ENCODE results near the gene TMEM25.

- TF ChIP-seq CTCF (IDR thresholded peaks at IDR 0.05) (no peak), POLR2A (IDR thresholded peaks at IDR 0.05) (no peak), EP300 (IDR thresholded peaks at IDR 0.05) (no peak), POLR2AphosphoS5 (IDR thresholded peaks at IDR 0.05) (no peak)
These were observed 6.1 kb upstream of the TMEM25 start for GRCh38 chr11:118524757-118525470.

Measured in suprapubic skin (tissue), 4 donors.